ENCODE results near the gene SNED1. TPM values are rescaled to one million over a fixed set of nuclear protein-coding genes. Genes with fewer than 3 reads are reported as not detected.

Gene SNED1
- polyA plus RNA-seq, 3 donors = 0.02 to 3.4 (median 0.12) TPM

DNA sequence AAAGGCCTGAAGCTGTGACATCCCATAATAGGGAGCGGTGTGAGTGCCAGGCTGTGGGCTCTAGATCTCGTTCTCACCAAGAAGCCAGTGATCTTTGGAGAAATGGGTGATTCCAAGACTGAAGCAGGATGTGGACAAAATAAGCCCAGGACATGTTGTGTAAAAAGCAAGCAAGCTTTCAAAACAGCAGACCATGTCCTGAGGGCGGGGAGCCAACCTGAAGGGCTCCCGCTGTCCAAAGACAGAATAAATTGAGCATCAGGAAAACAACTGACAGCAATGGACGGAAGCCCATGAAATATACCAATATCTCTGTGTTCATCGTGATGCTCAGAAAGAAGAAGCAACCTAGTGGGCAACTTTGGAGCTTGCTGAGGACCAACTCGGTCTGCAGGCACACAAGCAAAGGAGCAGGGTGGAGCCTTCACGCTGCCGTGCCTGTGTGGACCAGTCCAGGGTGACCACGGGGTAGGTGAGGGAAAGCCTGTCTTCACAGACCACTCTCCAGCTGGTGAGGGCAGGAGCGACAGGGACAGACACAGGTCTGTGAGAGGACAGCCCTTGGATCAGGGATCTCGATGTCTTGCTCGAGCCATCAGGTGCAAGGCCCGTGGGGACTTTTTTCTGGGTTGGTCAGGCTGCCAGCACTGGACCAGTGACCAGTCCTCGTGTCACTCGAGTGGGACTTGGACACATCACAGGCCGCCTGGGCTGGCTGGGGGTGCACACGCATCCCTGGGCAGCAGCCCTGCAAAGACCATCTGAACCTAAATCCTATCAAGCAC lies 82.2 kb downstream of the SNED1 start:
- Mint-ChIP-seq H3K9me3 (peaks cover 0 to 2% (median 0%) of the 10 kb centered on the region in 7 donors), H3K36me3 (peaks cover 16 to 20% of the 10 kb centered on the region in 2 donors), H3K27ac (peak overlapping the region in 1 of 7 donors; percentile 28), H3K4me1 (no peaks in the 10 kb centered on the region), H3K27me3 (ENCODE audit: low read depth in 3 of 3) (peaks cover 0 to 4% (median 0%) of the 10 kb centered on the region in 3 donors), H3K4me3 (no peak overlapping the region)
- intact Hi-C loops (cut with micrococcal nuclease) = no loop called here
- H3K27me3 ChIP-seq (ENCODE audit: control insufficient read depth in 2 of 2, insufficient read depth in 2 of 2, low read length in 2 of 2) = no peaks in the 10 kb centered on the region
- H4K20me1 ChIP-seq (ENCODE audit: insufficient read depth, low read length) = no peaks in the 10 kb centered on the region
- no peak overlapping the region for H3K4me2 ChIP-seq (replicated peaks; ENCODE audit: extremely low read depth, low read length, poor library complexity, severe bottlenecking)
- H2AFZ ChIP-seq (ENCODE audit: insufficient read depth, low read depth, low read length, poor library complexity, severe bottlenecking) = no peak overlapping the region
- H3K4me1 ChIP-seq (ENCODE audit: control insufficient read depth in 1 of 2, insufficient read depth in 2 of 2, low read length in 2 of 2) = no peaks in the 10 kb centered on the region
- DNase-seq = no peak
- no peak overlapping the region for H3K4me3 ChIP-seq (replicated peaks in 1 of 3; ENCODE audit: low read depth in 2 of 3, low read length in 3 of 3)
- 96% methylated on average over 14 of the region's 18 CpGs for WGBS (ENCODE audit: insufficient coverage)
- H3K9me3 ChIP-seq (replicated peaks in 1 of 2; ENCODE audit: control insufficient read depth in 1 of 2, insufficient read depth in 1 of 2, low read length in 2 of 2) = no peaks in the 10 kb centered on the region
- no peak overlapping the region for H3K9ac ChIP-seq (ENCODE audit: insufficient read depth, low read length, poor library complexity, severe bottlenecking)
- TF ChIP-seq, protein P1, sequence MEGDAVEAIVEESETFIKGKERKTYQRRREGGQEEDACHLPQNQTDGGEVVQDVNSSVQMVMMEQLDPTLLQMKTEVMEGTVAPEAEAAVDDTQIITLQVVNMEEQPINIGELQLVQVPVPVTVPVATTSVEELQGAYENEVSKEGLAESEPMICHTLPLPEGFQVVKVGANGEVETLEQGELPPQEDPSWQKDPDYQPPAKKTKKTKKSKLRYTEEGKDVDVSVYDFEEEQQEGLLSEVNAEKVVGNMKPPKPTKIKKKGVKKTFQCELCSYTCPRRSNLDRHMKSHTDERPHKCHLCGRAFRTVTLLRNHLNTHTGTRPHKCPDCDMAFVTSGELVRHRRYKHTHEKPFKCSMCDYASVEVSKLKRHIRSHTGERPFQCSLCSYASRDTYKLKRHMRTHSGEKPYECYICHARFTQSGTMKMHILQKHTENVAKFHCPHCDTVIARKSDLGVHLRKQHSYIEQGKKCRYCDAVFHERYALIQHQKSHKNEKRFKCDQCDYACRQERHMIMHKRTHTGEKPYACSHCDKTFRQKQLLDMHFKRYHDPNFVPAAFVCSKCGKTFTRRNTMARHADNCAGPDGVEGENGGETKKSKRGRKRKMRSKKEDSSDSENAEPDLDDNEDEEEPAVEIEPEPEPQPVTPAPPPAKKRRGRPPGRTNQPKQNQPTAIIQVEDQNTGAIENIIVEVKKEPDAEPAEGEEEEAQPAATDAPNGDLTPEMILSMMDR (IDR thresholded peaks at IDR 0.05) = no peak
- no peaks in the 10 kb centered on the region for H3K79me2 ChIP-seq (ENCODE audit: insufficient read depth, low read length)
- peaks cover 1 to 19% of the 10 kb centered on the region in 2 donors for H3K36me3 ChIP-seq (replicated peaks in 1 of 2; ENCODE audit: control insufficient read depth in 1 of 2, insufficient read depth in 2 of 2, low read length in 2 of 2)
- no peak overlapping the region for H3K27ac ChIP-seq (ENCODE audit: low read depth in 1 of 2, low read length in 2 of 2)

DNA sequence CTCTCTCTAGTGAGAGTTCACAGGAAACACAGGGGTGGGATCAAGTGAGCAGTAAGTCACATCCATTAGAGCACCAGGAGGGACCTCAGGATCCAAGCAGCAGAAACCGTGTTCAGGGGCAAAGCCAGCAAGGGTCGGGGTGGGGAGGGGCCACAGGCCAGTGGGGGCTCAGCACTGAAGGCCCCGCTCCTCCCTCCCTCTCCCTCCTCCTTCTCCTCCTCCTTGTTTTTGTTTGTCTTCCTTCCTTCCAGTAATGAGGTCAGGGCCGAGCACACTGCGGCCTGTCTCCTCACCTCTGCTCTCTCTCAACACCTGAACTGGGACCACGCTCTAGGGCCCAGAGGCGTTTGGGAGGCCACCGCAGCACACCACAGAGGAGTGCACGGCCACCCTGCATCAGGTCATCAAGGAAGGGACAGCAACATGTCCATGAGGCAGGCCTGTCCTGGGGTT lies 82.8 kb downstream of the SNED1 start:
- Mint-ChIP-seq H3K27ac (no peak overlapping the region), H3K36me3 (peaks cover 19 to 20% of the 10 kb centered on the region in 2 donors), H3K27me3 (ENCODE audit: low read depth in 3 of 3) (peaks cover 0 to 4% (median 0%) of the 10 kb centered on the region in 3 donors), H3K4me1 (no peaks in the 10 kb centered on the region), H3K4me3 (no peak overlapping the region), H3K9me3 (peaks cover 0 to 2% (median 0%) of the 10 kb centered on the region in 7 donors)
- TF ChIP-seq, protein P1 (IDR thresholded peaks at IDR 0.05) = no peak
- no peak for DNase-seq
- Histone ChIP-seq H3K4me1 (ENCODE audit: control insufficient read depth in 1 of 2, insufficient read depth in 2 of 2, low read length in 2 of 2) (no peaks in the 10 kb centered on the region), H4K20me1 (ENCODE audit: insufficient read depth, low read length) (no peaks in the 10 kb centered on the region), H3K4me3 (replicated peaks in 1 of 3; ENCODE audit: low read depth in 2 of 3, low read length in 3 of 3) (no peak overlapping the region), H3K9ac (ENCODE audit: insufficient read depth, low read length, poor library complexity, severe bottlenecking) (no peak overlapping the region), H3K79me2 (ENCODE audit: insufficient read depth, low read length) (no peaks in the 10 kb centered on the region), H2AFZ (ENCODE audit: insufficient read depth, low read depth, low read length, poor library complexity, severe bottlenecking) (no peak overlapping the region), H3K36me3 (replicated peaks in 1 of 2; ENCODE audit: control insufficient read depth in 1 of 2, insufficient read depth in 2 of 2, low read length in 2 of 2) (peaks cover 5 to 20% of the 10 kb centered on the region in 2 donors), H3K9me3 (replicated peaks in 1 of 2; ENCODE audit: control insufficient read depth in 1 of 2, insufficient read depth in 1 of 2, low read length in 2 of 2) (no peaks in the 10 kb centered on the region), H3K4me2 (replicated peaks; ENCODE audit: extremely low read depth, low read length, poor library complexity, severe bottlenecking) (no peak overlapping the region), H3K27ac (ENCODE audit: low read depth in 1 of 2, low read length in 2 of 2) (no peak overlapping the region), H3K27me3 (ENCODE audit: control insufficient read depth in 2 of 2, insufficient read depth in 2 of 2, low read length in 2 of 2) (no peaks in the 10 kb centered on the region)
- intact Hi-C loops (cut with micrococcal nuclease) = no loop called here
- 94% methylated on average over 7 of the region's 9 CpGs for WGBS (ENCODE audit: insufficient coverage)

All from CD14-positive monocyte (primary cell).